Neural progenitor cell (in vitro differentiated cells): ENCODE data around the gene EPB41. TPM values are rescaled to one million over a fixed set of nuclear protein-coding genes. Genes with fewer than 3 reads are reported as not detected.

Experiments used
- DNase-seq: peaks from one replicate; pipeline ENCODE4 v3.0.0-alpha.2; 2016; ENCODE audit warnings: low spot score
- H2AFZ ChIP-seq: fragments of 200-600 bp; sonication (generic); replicated peaks from 2 replicates; pipeline ENCODE4 v1.6.1; 2016; ENCODE audit warnings: antibody characterized with exemption
- H3F3A ChIP-seq: fragments of 200-600 bp; sonication (generic); 2 replicates; pipeline ENCODE4 v1.6.1; 2016; ENCODE audit warnings: antibody characterized with exemption, low read depth
- H3K27ac ChIP-seq: fragments of 200-600 bp; sonication (generic); 2 replicates; pipeline ENCODE4 v1.5.1; 2016; ENCODE audit warnings: mild to moderate bottlenecking
- H3K27me3 ChIP-seq: fragments of 200-600 bp; sonication (generic); 2 replicates; pipeline ENCODE4 v1.6.1; 2016; ENCODE audit warnings: mild to moderate bottlenecking, moderate library complexity
- H3K36me3 ChIP-seq: fragments of 200-600 bp; sonication (generic); 2 replicates; pipeline ENCODE4 v1.5.1; 2016
- H3K4me1 ChIP-seq: fragments of 200-600 bp; sonication (generic); 2 replicates; pipeline ENCODE4 v1.6.1; 2016; ENCODE audit warnings: mixed run types
- H3K4me2 ChIP-seq: fragments of 200-600 bp; sonication (generic); 2 replicates; pipeline ENCODE4 v1.6.1; 2016
- H3K4me3 ChIP-seq: fragments of 200-600 bp; sonication (generic); 2 replicates; pipeline ENCODE4 v1.5.1; 2016
- H3K79me2 ChIP-seq: fragments of 200-600 bp; sonication (generic); 2 replicates; pipeline ENCODE4 v1.6.1; 2016; ENCODE audit warnings: low read depth
- H3K9ac ChIP-seq: fragments of 200-600 bp; sonication (generic); 2 replicates; pipeline ENCODE4 v1.6.1; 2016
- H3K9me3 ChIP-seq: fragments of 200-600 bp; sonication (generic); 2 replicates; pipeline ENCODE4 v1.5.1; 2016; ENCODE audit warnings: low read depth
- H4K20me1 ChIP-seq: fragments of 200-600 bp; sonication (generic); 2 replicates; pipeline ENCODE4 v1.6.1; 2016; ENCODE audit warnings: low read depth
- H3K27ac Mint-ChIP-seq: 3 replicates; pipeline ENCODE4 v1.8.0; 2021; ENCODE audit warnings: mixed read lengths
- H3K27me3 Mint-ChIP-seq: 2 replicates; pipeline ENCODE4 v1.8.0; 2022; ENCODE audit warnings: low read depth, mild to moderate bottlenecking, inconsistent platforms, moderate library complexity, mixed read lengths; ENCODE audit not compliant: insufficient read depth
- H3K36me3 Mint-ChIP-seq: 3 replicates; pipeline ENCODE4 v1.8.0; 2021; ENCODE audit warnings: mixed read lengths
- H3K4me1 Mint-ChIP-seq: 3 replicates; pipeline ENCODE4 v1.8.0; 2021; ENCODE audit warnings: mixed read lengths
- H3K4me3 Mint-ChIP-seq: 3 replicates; pipeline ENCODE4 v1.8.0; 2021; ENCODE audit warnings: mild to moderate bottlenecking, moderate library complexity, mixed read lengths
- H3K9me3 Mint-ChIP-seq: 3 replicates; pipeline ENCODE4 v1.8.0; 2020; ENCODE audit warnings: mixed read lengths
- CTCF ChIP-seq: fragments of 200-600 bp; sonication (generic); IDR thresholded peaks from 2 replicates; pipeline ENCODE4 v1.5.1; 2017; ENCODE audit warnings: antibody characterized with exemption, mild to moderate bottlenecking
- EZH2 ChIP-seq: fragments of 200-600 bp; sonication (generic); IDR thresholded peaks from 2 replicates; pipeline ENCODE4 v1.6.1; 2017; ENCODE audit warnings: antibody characterized with exemption, mild to moderate bottlenecking, moderate library complexity
- EZH2phosphoT487 ChIP-seq: fragments of 200-600 bp; sonication (generic); IDR thresholded peaks from 2 replicates; pipeline ENCODE4 v1.6.1; 2017; ENCODE audit warnings: antibody characterized with exemption
- total RNA-seq: library from RNA; depleted of rRNA; stranded (reverse); fragments of >200 nt; gene quantifications from 2 replicates; pipeline ENCODE4 v1.2.3, GENCODE V29; 2015; ENCODE audit warnings: low replicate concordance

Gene EPB41
- total RNA-seq, 1 donor from 2014 or later = 211 TPM

- Mint-ChIP-seq H3K4me3 (no peak overlapping the region), H3K27ac (no peak overlapping the region), H3K9me3 (no peaks in the 10 kb centered on the region), H3K27me3 (no peaks in the 10 kb centered on the region), H3K4me1 (no peaks in the 10 kb centered on the region), H3K36me3 (no peaks in the 10 kb centered on the region)
- peaks cover 7% of the 10 kb centered on the region for H3K36me3 ChIP-seq
- H3K27ac ChIP-seq = no peak overlapping the region
- H3K4me3 ChIP-seq = no peak overlapping the region
- no peak overlapping the region for H2AFZ ChIP-seq
- no peaks in the 10 kb centered on the region for H3K79me2 ChIP-seq
- TF ChIP-seq EZH2 = no peak
- no peak for TF ChIP-seq CTCF
- TF ChIP-seq EZH2phosphoT487 = no peak
- no peaks in the 10 kb centered on the region for H3K4me1 ChIP-seq
- H3K4me2 ChIP-seq = no peak overlapping the region
- no peaks in the 10 kb centered on the region for H3F3A ChIP-seq
- DNase-seq = no peak
- no peak overlapping the region for H3K9ac ChIP-seq
- no peaks in the 10 kb centered on the region for H3K9me3 ChIP-seq
- H3K27me3 ChIP-seq = no peaks in the 10 kb centered on the region
- H4K20me1 ChIP-seq = no peaks in the 10 kb centered on the region
Observed at GRCh38 chr1:29081201-29081600, 166.8 kb downstream of the EPB41 start.

- DNase-seq = no peak
- no peaks in the 10 kb centered on the region for H3K9me3 Mint-ChIP-seq
- Histone ChIP-seq H4K20me1 (no peaks in the 10 kb centered on the region), H3K4me1 (no peaks in the 10 kb centered on the region), H3K36me3 (no peaks in the 10 kb centered on the region), H3K4me2 (no peak overlapping the region), H3F3A (no peaks in the 10 kb centered on the region), H3K4me3 (no peak overlapping the region), H3K27me3 (no peaks in the 10 kb centered on the region), H3K27ac (no peak overlapping the region), H2AFZ (no peak overlapping the region), H3K9ac (no peak overlapping the region), H3K79me2 (no peaks in the 10 kb centered on the region), H3K9me3 (no peaks in the 10 kb centered on the region)
- no peaks in the 10 kb centered on the region for H3K4me1 Mint-ChIP-seq
- no peak for TF ChIP-seq EZH2phosphoT487
- TF ChIP-seq EZH2 = no peak
- no peak for TF ChIP-seq CTCF
- H3K36me3 Mint-ChIP-seq = no peaks in the 10 kb centered on the region
- H3K27ac Mint-ChIP-seq = no peak overlapping the region
- no peaks in the 10 kb centered on the region for H3K27me3 Mint-ChIP-seq
- no peak overlapping the region for H3K4me3 Mint-ChIP-seq
Observed at GRCh38 chr1:29082519-29082918, 168.2 kb downstream of the EPB41 start.

- no peak overlapping the region for H2AFZ ChIP-seq
- no peak overlapping the region for H3K9ac ChIP-seq
- Mint-ChIP-seq H3K27me3 (no peaks in the 10 kb centered on the region), H3K4me1 (no peaks in the 10 kb centered on the region), H3K27ac (no peak overlapping the region), H3K4me3 (no peak overlapping the region), H3K9me3 (no peaks in the 10 kb centered on the region), H3K36me3 (no peaks in the 10 kb centered on the region)
- H3K4me3 ChIP-seq = no peak overlapping the region
- no peaks in the 10 kb centered on the region for H3K9me3 ChIP-seq
- H3F3A ChIP-seq = no peaks in the 10 kb centered on the region
- H3K36me3 ChIP-seq = no peaks in the 10 kb centered on the region
- no peak for DNase-seq
- TF ChIP-seq CTCF (no peak), EZH2 (no peak), EZH2phosphoT487 (no peak)
- no peak overlapping the region for H3K27ac ChIP-seq
- H4K20me1 ChIP-seq = no peaks in the 10 kb centered on the region
- H3K27me3 ChIP-seq = no peaks in the 10 kb centered on the region
- no peaks in the 10 kb centered on the region for H3K4me1 ChIP-seq
- H3K79me2 ChIP-seq = no peaks in the 10 kb centered on the region
- H3K4me2 ChIP-seq = no peak overlapping the region
Observed at GRCh38 chr1:29083317-29084195, 169.2 kb downstream of the EPB41 start.
